GM12878 (cell line): ENCODE results near the gene LRRFIP2. TPM values are rescaled to one million over a fixed set of nuclear protein-coding genes. Genes with fewer than 3 reads are reported as not detected.

ENCODE experiments used
- ATAC-seq: fragments of 200-7000 bp; cut with Tn5 transposase; 3 replicates; pipeline ENCODE4 v1.9.1; 2020; ENCODE audit warnings: mild to moderate bottlenecking, moderate library complexity
- BruUV-seq: library from RNA; stranded (reverse); fragments of 400-500 nt; replicated peaks from 2 replicates; lab custom pipeline; 2021; lab: Mats Ljungman, UMichigan
- CTCF ChIA-PET: fragments of 300-600 bp; sonication (Branson Sonifier 250); formaldehyde crosslinking; extraction: SDS; loops from one replicate; lab custom pipeline; 2021; ENCODE audit warnings: inconsistent platforms; lab: Yijun Ruan, JAX
- POLR2A ChIA-PET: fragments of 350-600 bp; formaldehyde crosslinking; extraction: SDS; loops from one replicate; lab custom pipeline; 2021; ENCODE audit warnings: inconsistent platforms; lab: Charles Lee
- RAD21 ChIA-PET: fragments of 300-600 bp; sonication (Branson Sonifier 250); formaldehyde crosslinking; loops from one replicate; lab custom pipeline; 2023; ENCODE audit warnings: antibody characterized with exemption; ENCODE audit not compliant: unreplicated experiment; lab: Charles Lee
- SMC1A ChIA-PET: fragments of 300-600 bp; sonication (Branson Sonifier 250); formaldehyde crosslinking; loops from one replicate; lab custom pipeline; 2023; ENCODE audit not compliant: unreplicated experiment, uncharacterized antibody; lab: Charles Lee
- DNase-seq: peaks from one replicate; pipeline ENCODE4 v3.0.0-alpha.2; 2011; ENCODE audit warnings: low read depth, low spot score
- FAIRE-seq: peaks from 3 replicates; lab custom pipeline; 2011; peaks lifted over from hg19 to GRCh38; lab: Jason Lieb, UNC
- H2AFZ ChIP-seq: 2 replicates; pipeline ENCODE4 v1.6.0; 2011; ENCODE audit warnings: low read depth, low read length, control low read depth; ENCODE audit not compliant: control insufficient read depth
- H3K27ac ChIP-seq: 2 replicates; pipeline ENCODE4 v1.5.1; 2011; ENCODE audit warnings: control low read depth; ENCODE audit not compliant: control insufficient read depth, insufficient read depth
- H3K27me3 ChIP-seq, 2 experiments: replicated peaks in 1 of 2; 2 replicates each; pipeline versions ENCODE4 v1.6.0 to v1.6.1; 2011; ENCODE audit warnings: low read length in 1 of 2; ENCODE audit not compliant: control insufficient read depth in 2 of 2, insufficient read depth in 2 of 2
- H3K36me3 ChIP-seq, 2 experiments: 2 replicates each; pipeline ENCODE4 v1.5.1; 2011; ENCODE audit warnings: low read length in 1 of 2; ENCODE audit not compliant: control insufficient read depth in 2 of 2, insufficient read depth in 2 of 2
- H3K4me1 ChIP-seq: 2 replicates; pipeline ENCODE4 v1.6.1; 2011; ENCODE audit warnings: mild to moderate bottlenecking, low read length, moderate library complexity, mixed read lengths; ENCODE audit not compliant: control insufficient read depth, insufficient read depth
- H3K4me2 ChIP-seq: 2 replicates; pipeline ENCODE4 v1.6.0; 2011; ENCODE audit warnings: control low read depth; ENCODE audit not compliant: control insufficient read depth, insufficient read depth
- H3K4me3 ChIP-seq: fragments of 200-600 bp; sonication (generic); 2 replicates; pipeline ENCODE4 v1.5.1; 2016
- H3K79me2 ChIP-seq: 2 replicates; pipeline ENCODE4 v1.6.0; 2011; ENCODE audit warnings: low read length; ENCODE audit not compliant: control insufficient read depth, insufficient read depth
- H3K9ac ChIP-seq: 2 replicates; pipeline ENCODE4 v1.8.0; 2011; ENCODE audit warnings: low read length, control low read depth, mixed read lengths; ENCODE audit not compliant: control insufficient read depth, insufficient read depth
- H3K9me3 ChIP-seq: replicated peaks from 3 replicates; pipeline ENCODE4 v1.5.1; 2011; ENCODE audit warnings: mild to moderate bottlenecking, low read length; ENCODE audit not compliant: control insufficient read depth, insufficient read depth
- H4K20me1 ChIP-seq: 2 replicates; pipeline ENCODE4 v1.6.0; 2011; ENCODE audit not compliant: control insufficient read depth, insufficient read depth
- IKZF2 ChIP-seq, 2 experiments: fragments of 450-650 bp; IDR thresholded peaks; 2 replicates each; pipeline ENCODE4 v1.6.1; 2017; ENCODE audit warnings: mild to moderate bottlenecking in 2 of 2, moderate library complexity in 2 of 2
- RUNX3 ChIP-seq: IDR thresholded peaks from 2 replicates; pipeline ENCODE4 v1.6.1; 2012; ENCODE audit warnings: low read length, inconsistent platforms
- SKIL ChIP-seq: fragments of 450-650 bp; IDR thresholded peaks from 2 replicates; pipeline ENCODE4 v1.6.1; 2017; ENCODE audit warnings: mild to moderate bottlenecking, low read depth, inconsistent platforms; ENCODE audit not compliant: poor library complexity, severe bottlenecking
- ZBTB33 ChIP-seq: fragments of 450-650 bp; IDR thresholded peaks from 2 replicates; pipeline ENCODE4 v1.6.1; 2017; ENCODE audit warnings: mild to moderate bottlenecking
- WGBS: methylation state at CpG from one replicate; pipeline ENCODE4 v1.1.6; 2016; ENCODE audit warnings: low lambda C conversion rate; ENCODE audit not compliant: insufficient replicate concordance, insufficient coverage; ENCODE audit errors: missing lambda C conversion rate; 5-methylcytosine and 5-hydroxymethylcytosine counted together
- in situ Hi-C: fragments of 300-500 bp; cut with MboI; formaldehyde crosslinking; loops from 9 replicates; pipeline ENCODE4 v1.14.3; 2018; ENCODE audit warnings: mixed read lengths
- intact Hi-C: fragments of 100-400 bp; cut with micrococcal nuclease; formaldehyde crosslinking; loops from one replicate; pipeline ENCODE4 v1.14.2; 2022; ENCODE audit not compliant: unreplicated experiment
- polyA plus RNA-seq, 11 experiments: library from polyadenylated mRNA; depleted of rRNA in 4 of 11; unstranded in 6 of 11; stranded (reverse) in 5 of 11; fragments of >200 nt; fragmentation: Nextera tagmentation in 4 of 11; fragmentation: Illumina TruSeq in 1 of 11; extraction: Ambion mirVana in 4 of 11; extraction: Trizol in 1 of 11; gene quantifications; 1 replicate in 1 of 11; 2 replicates in 10 of 11; pipeline versions ENCODE4 v1.2.1 to v1.2.3, GENCODE V29; 2011 to 2016; ENCODE audit warnings: inconsistent platforms in 2 of 11, missing spikeins in 2 of 11, low read depth in 1 of 11
- total RNA-seq, 4 experiments: library from RNA; depleted of rRNA in 3 of 4; stranded (reverse); fragments of >200 nt in 3 of 4; fragmentation: Illumina TruSeq in 1 of 4; extraction: Trizol in 1 of 4; gene quantifications; 2 replicates each; pipeline versions ENCODE4 v1.2.1 to v1.2.3, GENCODE V29; 2013 to 2021

Gene LRRFIP2
- total and polyA plus RNA-seq, 10 of the 15 experiments (the other 5 are each of a cell fraction or from before 2014, with no cell fraction given): 9.7 to 46.9 (median 38.1) TPM

DNA sequence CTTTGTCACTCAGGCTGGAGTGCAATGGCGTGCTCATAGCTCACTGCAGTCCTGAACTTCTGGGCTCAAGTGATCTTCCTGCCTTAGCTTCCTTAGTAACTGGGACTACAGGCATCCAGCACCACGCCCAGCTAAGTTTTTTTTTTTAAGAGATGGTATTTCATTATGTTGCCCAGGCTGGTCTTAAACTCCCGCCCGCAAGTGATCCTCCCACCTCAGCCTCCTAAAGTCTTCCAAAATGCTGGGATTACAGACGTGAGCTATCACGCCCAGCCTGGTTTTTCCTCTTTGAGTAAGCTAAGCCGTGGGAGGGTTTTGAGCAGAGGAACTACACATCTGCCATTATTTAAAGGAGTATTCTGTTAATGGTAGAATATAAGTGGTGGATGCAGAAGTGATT is 7.4 kb upstream of the LRRFIP2 start (continued):
- no peak for TF ChIP-seq SKIL
- TF ChIP-seq ZBTB33: no peak

- Histone ChIP-seq H2AFZ (no peak overlapping the region), H3K27me3 (no peaks in the 10 kb centered on the region), H3K36me3 (no peaks in the 10 kb centered on the region), H3K27ac (no peak overlapping the region), H3K4me2 (no peak overlapping the region), H3K4me3 (no peak overlapping the region), H3K9ac (no peak overlapping the region), H3K79me2 (peaks cover 37% of the 10 kb centered on the region), H3K9me3 (no peaks in the 10 kb centered on the region), H3K4me1 (no peaks in the 10 kb centered on the region; the same call in 1 of the 2 replicates), H4K20me1 (no peaks in the 10 kb centered on the region)
- ATAC-seq (no peak), DNase-seq (no peak), FAIRE-seq (no peak)
- TF ChIP-seq RUNX3: 0 out of 2 replicates have a peak, but pooled peaks have one; percentile 20
- no peak for TF ChIP-seq IKZF2 (IDR thresholded peaks at IDR 0.05)
- POLR2A ChIA-PET: interaction anchor here (0.6 to 0.7 kb wide), 4 partner anchors 12 to 128 kb away, joined by 3 to 7 read pairs (median 4); no protein-coding TSS in a partner anchor
- in situ Hi-C loops (no loop called here), intact Hi-C loops (no loop called here)
- SMC1A ChIA-PET: interaction anchor here (1.1 to 1.4 kb wide), 2 partner anchors 15 to 155 kb away, joined by 3 to 4 read pairs; no protein-coding TSS in a partner anchor
- CTCF ChIA-PET: no interaction called here
- RAD21 ChIA-PET: interaction anchor here (0.9 to 1.7 kb wide), 2 partner anchors 16 to 32 kb away, joined by 3 read pairs; no protein-coding TSS in a partner anchor
- 65% methylated on average over 2 of the region's 2 CpGs for whole genome bisulfite sequencing
- BruUV-seq: no TSS peak
Observed at GRCh38 chr3:37179144-37179967, 5.0 kb upstream of the LRRFIP2 start.
